Ramos (cell line): ENCODE measurements around the gene C19orf73.
"Not testable (repeated sequence)": the region's sequence is repeated elsewhere in the genome, so short reads cannot be mapped to it uniquely, and the experiment has no call there.

Source experiments
- in situ Hi-C: fragments of 300-500 bp; cut with MboI; formaldehyde crosslinking; loops from one replicate; pipeline ENCODE4 v1.14.3; 2022; ENCODE audit warnings: low sequenced_read_pairs; ENCODE audit not compliant: unreplicated experiment

C19orf73 gene

GRCh38 chr19:49104229-49104864 lies 14.6 kb downstream of the C19orf73 start:
- in situ Hi-C loops = no loop called here

- in situ Hi-C loops = no loop called here
These were observed 15.4 kb downstream of the C19orf73 start for GRCh38 chr19:49103331-49104085.

DNA sequence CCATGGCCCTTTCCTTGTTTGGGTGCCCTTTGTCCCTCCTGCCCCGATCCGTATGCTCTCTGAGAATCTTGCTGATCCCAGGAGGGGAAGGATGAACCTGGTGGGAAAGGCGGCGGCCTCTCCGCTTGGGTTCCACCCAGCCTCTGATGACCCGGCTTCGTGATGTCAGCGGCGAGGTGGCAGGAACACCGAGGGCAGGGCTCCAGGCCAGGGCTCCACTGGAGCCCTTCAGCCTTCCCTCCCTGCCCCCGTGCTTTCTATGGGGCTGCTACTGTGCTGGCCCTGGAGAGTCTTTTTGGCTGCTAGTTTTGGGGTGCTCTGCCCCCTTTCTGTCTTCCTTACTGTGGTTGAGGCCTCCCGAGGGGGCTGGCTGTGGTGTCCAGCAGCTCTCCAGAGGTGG lies 16.6 kb downstream of the C19orf73 start:
- in situ Hi-C loops = no loop called here

DNA sequence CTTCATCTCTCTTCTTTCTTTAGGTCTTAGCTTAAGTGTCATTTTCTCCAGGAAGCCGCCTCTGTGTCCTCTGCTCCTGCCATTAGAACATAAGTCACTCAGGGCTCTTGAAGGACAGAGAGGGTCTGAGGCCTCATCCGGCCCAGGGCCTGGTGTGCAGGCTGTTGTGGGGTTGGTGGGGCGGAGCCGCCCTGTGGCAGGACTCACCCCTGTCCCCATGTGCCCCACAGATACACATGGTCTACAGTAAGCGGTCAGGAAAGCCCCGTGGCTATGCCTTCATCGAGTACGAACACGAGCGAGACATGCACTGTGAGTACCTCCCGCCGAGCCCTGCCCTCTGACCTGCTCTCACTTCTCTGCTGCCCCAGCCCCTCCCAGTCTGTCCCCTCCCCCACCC lies 17.8 kb downstream of the C19orf73 start:
- in situ Hi-C loops = no loop called here

DNA sequence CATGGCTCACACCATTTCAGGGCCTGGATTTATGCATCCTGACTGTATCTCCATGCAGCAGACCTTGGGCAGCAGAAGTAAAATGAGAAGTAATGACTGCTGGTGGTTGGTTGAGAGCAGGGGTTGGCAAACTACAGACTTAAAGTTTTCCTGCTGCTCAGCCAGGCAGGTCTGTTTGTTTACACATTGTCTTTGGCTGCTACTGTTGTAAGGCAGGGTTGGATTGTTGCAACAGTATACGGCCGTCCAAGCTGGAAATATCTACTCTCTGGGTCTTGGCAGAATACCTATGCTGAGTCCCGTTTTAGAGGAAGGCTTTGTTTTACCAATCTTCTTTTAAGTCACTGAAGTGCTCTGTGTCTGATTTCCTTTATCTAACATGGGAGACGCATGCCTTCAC lies 20.1 kb downstream of the C19orf73 start:
- in situ Hi-C loops = loop anchor here (10.0 kb wide), 1 partner anchor 106 kb away; no protein-coding TSS in a partner anchor

- in situ Hi-C loops = loop anchor here (10.0 kb wide), 1 partner anchor 107 kb away; no protein-coding TSS in a partner anchor
These were observed 21.3 kb downstream of the C19orf73 start for GRCh38 chr19:49097453-49098288.

- in situ Hi-C loops = loop anchor here (10.0 kb wide), 1 partner anchor 110 kb away; no protein-coding TSS in a partner anchor
These were observed 24.1 kb downstream of the C19orf73 start for GRCh38 chr19:49094505-49095482.

DNA sequence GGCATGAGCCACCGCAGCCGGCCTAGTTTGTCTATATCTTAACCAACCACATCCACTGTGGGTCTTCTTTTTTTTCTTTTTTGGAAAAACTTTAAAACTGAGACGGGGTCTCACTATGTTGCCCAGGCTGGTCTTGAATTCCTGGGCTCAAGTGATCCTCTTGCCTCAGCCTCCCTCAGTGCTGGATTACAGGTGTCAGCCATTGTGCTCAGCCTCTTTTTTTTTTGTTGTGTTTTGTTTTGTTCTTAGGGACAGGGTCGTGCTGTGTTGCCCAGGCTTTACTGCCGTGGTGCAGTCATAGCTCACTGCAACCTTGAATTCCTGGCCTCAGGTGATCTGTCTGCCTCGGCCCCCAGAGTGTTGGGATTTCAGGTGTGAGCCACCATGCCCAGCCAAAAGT lies 26.3 kb downstream of the C19orf73 start:
- in situ Hi-C loops = loop anchor here (10.0 kb wide), 1 partner anchor 112 kb away; no protein-coding TSS in a partner anchor

GRCh38 chr19:49091391-49092038 lies 27.4 kb downstream of the C19orf73 start:
- in situ Hi-C loops = loop anchor here (10.0 kb wide), 1 partner anchor 113 kb away; no protein-coding TSS in a partner anchor

DNA sequence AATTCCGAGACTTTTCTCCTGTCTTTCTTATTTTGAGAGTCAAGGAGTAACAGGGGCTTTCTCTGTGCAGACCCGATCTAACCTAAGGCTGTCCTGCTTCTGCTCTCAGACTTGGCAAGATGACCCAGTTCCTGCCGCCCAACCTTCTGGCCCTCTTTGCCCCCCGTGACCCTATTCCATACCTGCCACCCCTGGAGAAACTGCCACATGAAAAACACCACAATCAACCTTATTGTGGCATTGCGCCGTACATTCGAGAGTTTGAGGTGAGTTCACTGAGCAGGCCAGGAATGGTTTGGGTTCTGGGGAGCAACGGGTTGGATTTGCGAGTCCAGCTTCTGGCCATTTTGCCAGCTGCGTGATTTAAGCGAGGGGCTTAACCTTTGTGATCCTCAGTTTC lies 32.6 kb downstream of the C19orf73 start:
- in situ Hi-C loops = no loop called here

- in situ Hi-C loops = no loop called here
These were observed 33.1 kb downstream of the C19orf73 start for GRCh38 chr19:49085868-49086232.

GRCh38 chr19:49085020-49085867 lies 33.7 kb downstream of the C19orf73 start, which contains the start of gene SNRNP70:
Gene SNRNP70, plus strand, starts transcription at chr19:49085451. Its CDS starts 964 bp downstream, at chr19:49086415.
- in situ Hi-C loops = no loop called here

GRCh38 chr19:49084206-49085019 lies 34.5 kb downstream of the C19orf73 start:
- in situ Hi-C loops = no loop called here

GRCh38 chr19:49081273-49081672 lies 37.7 kb downstream of the C19orf73 start:
- in situ Hi-C loops = no loop called here

- in situ Hi-C loops = no loop called here
These were observed 38.6 kb downstream of the C19orf73 start for GRCh38 chr19:49080392-49080791.

GRCh38 chr19:49074869-49075268 lies 44.1 kb downstream of the C19orf73 start:
- in situ Hi-C loops = not testable (repeated sequence)
